GM12801 (cell line): ENCODE data around the gene TRANK1.

ENCODE experiments used
- TF ChIP-seq, protein P1 (sequence below): IDR thresholded peaks from one replicate; pipeline ENCODE4 v1.5.1; 2011; ENCODE audit warnings: control low read depth; ENCODE audit not compliant: insufficient read length; ENCODE audit errors: extremely low read depth

TRANK1 gene

DNA sequence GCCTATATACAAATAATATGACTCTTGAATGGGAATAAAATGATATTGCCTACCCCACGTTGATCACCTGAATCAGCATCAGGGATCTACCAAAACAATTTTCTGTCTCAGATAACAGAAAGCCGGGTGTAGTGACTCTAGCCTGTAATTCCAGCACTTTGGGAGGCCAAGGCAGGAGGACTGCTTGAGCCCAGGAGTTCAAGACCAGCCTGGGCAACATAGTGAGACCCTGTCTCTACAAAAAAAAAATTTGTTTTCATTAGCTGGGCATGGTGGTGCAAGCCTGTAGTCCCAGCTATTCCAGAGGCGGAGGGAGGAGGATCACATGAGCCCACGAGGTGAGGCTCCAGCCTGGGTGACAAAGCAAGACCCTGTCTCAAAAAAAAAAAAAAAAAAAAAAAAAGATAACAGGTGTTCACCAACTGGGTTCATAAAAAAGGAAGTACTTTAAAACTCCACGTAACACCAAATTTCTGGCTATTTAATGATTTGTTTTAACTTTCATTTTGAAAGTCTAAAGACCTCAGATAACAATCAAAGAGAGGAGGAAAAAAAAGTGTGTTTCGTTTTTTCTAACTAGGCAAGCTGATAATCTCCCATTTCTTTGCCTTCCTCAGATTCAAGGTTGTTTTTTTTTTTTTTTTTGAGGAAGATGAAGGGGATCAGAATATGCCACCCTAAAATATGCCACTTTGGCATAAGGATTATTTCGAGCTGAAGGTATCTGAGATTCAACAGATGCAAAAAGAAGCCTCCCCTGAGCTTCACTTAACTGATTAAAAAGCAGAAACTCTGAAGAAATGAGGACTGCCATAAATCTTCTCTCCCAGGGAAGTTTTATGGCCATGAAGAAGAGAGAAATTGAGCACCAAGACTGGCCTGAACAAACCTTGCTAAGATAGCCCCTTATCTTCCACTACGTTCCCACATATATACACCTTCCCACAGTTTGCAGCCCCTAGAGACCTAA is 44.1 kb downstream of the TRANK1 start:
- TF ChIP-seq, protein P1, sequence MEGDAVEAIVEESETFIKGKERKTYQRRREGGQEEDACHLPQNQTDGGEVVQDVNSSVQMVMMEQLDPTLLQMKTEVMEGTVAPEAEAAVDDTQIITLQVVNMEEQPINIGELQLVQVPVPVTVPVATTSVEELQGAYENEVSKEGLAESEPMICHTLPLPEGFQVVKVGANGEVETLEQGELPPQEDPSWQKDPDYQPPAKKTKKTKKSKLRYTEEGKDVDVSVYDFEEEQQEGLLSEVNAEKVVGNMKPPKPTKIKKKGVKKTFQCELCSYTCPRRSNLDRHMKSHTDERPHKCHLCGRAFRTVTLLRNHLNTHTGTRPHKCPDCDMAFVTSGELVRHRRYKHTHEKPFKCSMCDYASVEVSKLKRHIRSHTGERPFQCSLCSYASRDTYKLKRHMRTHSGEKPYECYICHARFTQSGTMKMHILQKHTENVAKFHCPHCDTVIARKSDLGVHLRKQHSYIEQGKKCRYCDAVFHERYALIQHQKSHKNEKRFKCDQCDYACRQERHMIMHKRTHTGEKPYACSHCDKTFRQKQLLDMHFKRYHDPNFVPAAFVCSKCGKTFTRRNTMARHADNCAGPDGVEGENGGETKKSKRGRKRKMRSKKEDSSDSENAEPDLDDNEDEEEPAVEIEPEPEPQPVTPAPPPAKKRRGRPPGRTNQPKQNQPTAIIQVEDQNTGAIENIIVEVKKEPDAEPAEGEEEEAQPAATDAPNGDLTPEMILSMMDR: no peak

DNA sequence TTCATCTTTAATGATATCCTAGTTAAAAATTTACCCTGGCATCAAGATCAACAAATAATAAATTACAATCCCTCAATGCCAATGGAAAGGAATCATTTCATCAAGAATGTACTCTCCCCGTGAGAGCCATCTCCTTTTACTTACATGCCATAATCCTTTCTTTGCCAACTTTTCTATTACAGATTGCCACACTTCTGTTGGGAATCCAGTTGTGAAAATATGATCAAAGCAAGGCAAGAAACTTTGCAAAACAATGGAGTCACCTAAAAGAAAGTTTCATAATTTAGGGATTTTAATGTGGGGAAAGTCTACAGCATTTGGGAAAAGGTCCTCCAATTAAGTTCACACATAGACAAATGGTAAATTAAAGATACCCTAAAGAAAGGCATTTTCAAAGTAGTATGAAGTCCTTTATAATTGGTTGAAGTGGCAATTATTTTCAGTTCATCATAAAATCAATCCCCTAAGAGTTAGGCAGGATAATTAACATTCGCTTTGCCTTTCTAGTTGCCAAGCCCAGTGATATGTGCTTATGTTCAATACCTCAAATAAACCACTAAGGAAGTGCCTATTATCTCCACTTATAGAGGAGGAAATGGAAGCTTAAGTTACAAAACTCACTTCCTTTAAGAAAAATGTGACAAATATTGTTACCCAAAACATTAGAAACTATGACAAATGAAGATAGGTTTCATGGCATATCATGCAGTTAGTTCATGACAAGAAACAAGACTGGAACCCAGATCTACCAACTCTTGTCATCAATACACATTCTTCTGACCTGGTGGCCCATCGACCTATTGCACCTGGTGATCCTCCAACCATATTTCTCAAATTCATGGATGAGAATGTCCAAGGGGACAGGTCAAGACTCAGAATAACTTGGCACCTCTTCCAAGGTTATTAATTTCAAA is 49.1 kb downstream of the TRANK1 start:
- TF ChIP-seq, protein P1: no peak

DNA sequence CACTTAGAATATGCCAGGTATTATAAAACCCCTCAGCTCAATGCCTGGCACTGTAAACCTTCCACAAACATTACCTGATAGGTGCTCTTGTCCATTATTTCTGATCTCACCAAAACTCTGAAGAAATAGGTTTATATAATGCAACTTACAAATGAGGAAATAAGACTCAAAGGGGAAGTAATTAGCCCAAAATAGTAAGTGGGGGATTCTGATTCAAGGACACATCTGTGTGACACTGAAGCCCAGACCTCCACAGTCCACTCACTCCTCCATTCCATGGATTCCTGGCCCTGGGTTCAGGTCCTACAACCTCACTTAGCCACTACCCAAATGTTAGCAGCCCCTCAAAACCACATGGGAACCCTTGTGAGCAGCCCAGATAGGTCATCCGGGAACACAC is 49.9 kb downstream of the TRANK1 start:
- TF ChIP-seq, protein P1: no peak

DNA sequence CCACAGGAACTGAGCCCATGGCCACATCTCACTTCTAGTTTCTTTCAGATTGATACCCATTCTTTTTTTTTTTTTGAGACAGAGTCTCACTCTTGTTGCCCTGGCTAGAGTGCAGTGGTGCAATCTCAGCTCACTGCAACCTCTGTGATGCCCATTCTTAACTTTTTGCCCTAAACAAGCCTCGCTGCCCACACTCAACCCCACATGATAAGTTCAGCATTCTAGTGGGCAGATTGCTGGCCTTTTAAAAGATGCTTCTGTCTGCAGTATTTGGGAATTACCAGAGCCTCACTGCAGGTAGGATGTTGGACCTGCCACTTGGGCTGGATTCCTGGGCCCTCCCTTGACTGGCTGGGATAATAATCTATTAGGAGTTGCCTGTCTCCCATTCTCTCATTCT is 51.0 kb downstream of the TRANK1 start:
- TF ChIP-seq, protein P1: no peak

DNA sequence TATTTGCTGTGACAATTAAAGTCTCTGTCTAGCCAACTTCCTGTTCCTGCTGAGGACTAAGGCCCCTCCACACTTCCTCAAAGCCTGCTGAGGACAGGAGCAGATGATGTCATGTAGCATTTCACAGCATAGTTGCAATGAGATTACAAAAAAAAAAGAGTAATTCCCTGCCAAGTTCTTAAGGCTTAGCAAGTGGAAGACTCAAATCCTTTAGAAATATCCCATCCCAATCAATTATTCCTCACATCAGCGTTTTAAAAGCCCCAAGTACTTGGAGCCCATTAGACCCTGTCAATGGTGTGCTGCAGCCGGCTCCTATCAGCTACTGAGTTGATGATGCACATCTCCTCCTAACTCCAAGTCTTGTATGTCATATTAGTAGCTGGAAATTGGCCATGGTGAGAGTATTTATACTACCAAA is 51.7 kb downstream of the TRANK1 start:
- TF ChIP-seq, protein P1: no peak

DNA sequence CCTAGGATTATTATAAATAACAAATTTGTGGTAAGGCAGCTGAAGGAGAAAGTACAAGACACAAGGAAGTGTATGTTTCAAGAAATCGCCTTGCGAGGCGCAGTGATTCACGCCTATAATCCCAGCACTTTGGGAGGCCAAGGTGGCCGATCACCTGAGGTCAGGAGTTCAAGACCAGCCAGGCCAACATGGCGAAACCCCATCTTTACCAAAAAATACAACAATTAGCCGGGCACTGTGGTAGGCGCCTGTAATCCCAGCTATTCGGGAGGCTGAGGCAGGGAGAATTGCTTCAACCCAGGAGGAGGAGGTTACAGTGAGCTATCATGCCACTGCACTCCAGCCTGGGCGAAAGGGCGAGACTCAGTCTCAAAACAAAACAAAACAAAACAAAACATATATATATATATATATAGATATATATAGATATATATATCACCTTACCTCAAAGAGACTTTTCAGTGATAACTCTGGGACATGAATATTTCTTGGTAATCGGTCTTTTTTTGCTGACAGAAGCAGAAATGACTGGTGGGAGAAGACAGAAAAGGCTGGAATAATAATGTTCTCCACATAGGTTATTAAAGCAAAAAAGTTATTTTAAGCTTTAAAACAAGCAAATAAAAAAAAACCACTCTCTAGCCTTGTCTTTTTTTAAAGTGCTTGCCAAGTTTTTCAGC is 52.3 kb downstream of the TRANK1 start:
- TF ChIP-seq, protein P1: no peak
